ENCODE data around the gene NOTCH1.

The NOTCH1 gene

DNA sequence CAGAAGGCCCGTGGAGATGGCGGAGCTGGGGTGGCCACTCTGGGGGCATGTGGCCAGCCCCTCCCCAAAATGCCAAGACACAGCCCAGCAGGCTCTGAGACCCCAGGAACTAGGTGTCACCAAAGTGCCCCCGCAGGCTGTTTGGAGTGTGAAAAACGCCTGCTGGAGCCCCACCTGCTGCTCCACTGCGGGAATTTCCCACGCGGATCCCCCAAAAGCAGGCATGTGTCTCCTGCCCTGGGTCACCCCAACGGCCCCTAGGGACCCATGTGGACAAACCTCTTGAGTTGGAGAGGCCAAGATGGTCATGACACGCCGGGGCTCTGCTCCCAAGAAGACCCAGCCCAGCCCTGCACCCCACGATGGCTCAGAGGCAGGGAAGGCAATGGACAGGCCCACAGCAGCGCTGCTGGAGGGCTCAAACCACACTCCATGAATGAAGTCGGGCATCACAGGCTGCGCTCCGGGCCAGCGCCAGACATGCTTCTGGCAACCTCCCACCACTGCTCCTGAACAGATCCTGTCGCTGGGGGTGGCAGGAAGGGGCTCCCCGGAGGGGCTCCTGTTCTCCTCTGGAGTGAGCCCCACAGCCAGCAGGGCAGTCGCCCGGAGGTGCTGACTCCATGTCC, 15.3 kb downstream of the NOTCH1 start:
- DNase-seq = peak in 1 of 2 experiments; percentile 24

GRCh38 chr9:136529516-136530460, 16.1 kb downstream of the NOTCH1 start:
- peak; percentile 88 to 92 for DNase-seq

GRCh38 chr9:136528716-136529341, 17.0 kb downstream of the NOTCH1 start:
- no peak for DNase-seq

DNA sequence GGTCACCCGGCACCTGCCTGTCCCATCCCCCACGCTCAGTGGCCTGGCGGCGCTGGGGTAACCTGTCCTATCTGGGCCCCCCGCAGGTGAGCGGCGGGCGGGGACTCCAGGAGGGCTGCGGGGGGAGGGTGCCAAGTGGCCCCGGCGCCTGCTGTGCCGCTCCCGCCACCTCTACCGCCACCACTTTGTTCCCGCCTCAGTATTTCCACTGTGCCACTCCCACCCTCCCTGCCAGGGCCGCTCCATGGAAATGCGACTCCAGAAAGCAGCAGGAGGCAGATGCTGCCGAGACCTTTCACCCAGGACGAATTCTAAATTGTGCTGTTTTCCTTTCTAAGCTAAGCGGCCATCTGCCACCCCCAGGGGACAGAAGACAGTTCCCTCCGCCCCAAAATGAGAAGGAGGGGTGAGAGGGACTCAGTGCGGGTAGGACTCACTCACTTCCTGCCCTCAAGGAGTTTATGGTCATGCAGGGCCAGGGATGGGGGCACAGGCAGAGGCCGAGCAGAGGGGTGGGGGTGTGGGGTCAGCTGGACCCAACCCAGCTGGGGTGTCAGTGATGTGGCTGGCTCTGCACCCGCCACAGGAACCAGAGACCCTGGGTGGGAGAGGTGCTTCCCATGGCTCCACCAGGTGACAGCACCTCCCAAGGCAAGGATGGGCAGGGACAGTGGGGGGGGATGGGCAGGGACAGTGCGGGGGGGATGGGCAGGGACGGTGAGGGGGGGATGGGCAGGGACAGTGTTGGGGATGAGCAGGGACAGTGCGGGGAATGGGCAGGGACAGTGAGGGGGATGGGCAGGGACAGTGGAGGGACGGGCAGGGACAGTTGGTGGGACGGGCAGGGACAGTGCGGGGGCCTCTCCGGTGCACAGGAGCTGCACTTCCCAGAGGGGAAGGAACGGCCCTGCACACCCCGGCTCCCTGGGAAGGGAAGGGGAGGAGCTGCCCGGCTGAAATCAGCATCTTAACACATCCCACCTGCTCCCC, 17.8 kb downstream of the NOTCH1 start:
- DNase-seq = peak in 1 of 2 experiments; percentile 22

DNA sequence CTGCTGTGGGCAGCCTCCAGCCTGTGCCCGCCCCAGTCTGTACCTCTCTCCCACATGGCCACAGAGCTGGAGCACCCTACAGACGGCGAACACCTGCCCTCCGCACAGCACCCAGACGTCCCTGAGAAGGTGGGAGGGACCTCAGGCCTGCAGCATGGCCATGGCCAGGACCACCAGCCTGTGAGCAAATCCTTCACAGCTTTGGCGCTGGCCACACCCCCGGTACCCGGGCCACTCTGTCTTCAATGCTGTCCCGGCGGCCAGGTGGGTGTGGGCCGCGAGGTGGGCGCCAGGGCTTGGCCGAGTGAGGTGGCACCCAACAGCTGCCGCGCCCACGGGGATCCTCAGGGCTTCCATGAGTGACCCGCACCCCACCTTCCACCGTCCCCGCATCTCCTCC, 18.7 kb downstream of the NOTCH1 start:
- no peak for DNase-seq

- DNase-seq = no peak
These were observed 19.2 kb downstream of the NOTCH1 start for GRCh38 chr9:136526625-136527066.

DNA sequence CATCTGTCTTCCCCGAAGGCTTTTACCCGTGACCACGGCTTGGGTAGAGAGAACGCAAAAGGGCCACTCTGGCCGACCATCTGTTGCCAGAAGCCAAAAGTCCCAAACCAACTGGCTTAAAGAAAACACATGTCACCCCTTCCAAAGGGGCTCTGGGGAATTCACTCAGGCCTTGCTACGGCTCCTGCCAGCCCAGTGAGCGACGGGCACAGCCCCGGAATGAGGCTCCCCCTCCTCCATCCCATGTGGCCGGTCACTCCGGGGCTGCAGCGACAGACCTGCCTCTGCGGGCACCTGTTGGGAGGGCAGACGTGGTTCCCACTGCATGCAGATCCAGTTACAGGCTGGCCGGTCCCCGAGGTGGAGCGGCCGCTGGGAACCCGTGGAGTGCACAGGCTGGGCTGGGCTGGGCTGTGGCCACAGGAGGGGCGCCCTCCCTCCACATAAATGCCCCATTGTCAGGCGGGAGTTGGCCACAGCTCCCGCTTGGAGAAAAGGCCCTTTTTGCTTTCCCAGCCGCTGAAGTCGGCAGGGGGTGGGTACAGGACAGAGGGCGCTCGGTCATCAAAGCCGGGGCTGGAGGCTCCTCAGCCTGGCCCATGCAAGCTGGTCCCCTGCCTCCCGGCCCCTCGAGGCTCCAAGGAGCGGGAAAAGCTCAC, 19.9 kb downstream of the NOTCH1 start:
- DNase-seq = no peak

GRCh38 chr9:136525207-136525606, 20.6 kb downstream of the NOTCH1 start:
- DNase-seq = no peak

GRCh38 chr9:136522314-136523237, 23.3 kb downstream of the NOTCH1 start:
- DNase-seq = peak; percentile 14 to 22

DNA sequence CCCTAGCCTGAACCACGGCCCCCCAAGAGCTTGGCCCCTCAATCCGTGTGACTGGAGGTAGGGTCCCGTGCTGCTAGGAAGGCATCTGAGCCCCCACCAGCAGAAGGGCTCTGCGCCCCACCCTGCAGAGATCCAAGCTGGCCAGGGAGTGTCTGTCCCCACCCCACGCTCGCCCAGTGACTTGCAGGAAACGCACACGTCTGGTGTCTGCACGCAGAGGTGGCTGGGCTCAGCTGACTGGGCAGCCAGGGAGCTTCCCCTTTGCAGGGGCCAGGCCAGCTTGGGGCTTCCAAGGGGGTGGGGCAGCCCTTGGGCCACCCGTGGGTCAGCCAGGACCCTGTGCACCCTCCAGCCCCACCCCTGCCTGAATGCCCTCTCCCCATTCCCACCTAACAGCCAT, 24.3 kb downstream of the NOTCH1 start:
- no peak for DNase-seq

DNA sequence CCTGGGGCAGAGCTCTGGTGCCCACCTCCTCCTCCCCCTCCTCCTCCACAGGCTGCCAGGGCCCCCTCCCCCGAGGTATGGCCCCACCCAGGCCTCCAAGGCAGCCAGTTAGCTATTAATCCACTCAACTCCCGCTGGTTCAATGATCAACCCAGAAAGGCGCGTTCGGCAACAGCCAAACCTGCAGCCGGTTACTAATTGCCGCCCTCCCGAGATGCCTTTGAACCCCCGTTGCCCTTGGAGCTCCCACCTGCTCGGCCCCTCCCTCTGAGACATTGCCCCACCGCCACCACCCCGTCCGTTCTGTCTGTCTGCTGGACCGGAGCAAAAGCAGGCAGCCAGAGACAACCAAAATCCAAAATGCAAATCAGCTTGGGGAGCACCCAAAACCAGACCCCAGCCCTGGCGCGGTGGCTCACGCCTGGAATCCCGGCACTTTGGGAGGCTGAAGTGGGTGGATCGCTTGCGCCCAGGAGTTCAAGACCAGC, 25.8 kb downstream of the NOTCH1 start:
- no peak for DNase-seq

GRCh38 chr9:136519263-136520052, 26.4 kb downstream of the NOTCH1 start:
- DNase-seq = no peak

- no peak for DNase-seq
These were observed 27.2 kb downstream of the NOTCH1 start for GRCh38 chr9:136518623-136519022.

- no peak for DNase-seq
These were observed 27.9 kb downstream of the NOTCH1 start for GRCh38 chr9:136517950-136518349.

DNA sequence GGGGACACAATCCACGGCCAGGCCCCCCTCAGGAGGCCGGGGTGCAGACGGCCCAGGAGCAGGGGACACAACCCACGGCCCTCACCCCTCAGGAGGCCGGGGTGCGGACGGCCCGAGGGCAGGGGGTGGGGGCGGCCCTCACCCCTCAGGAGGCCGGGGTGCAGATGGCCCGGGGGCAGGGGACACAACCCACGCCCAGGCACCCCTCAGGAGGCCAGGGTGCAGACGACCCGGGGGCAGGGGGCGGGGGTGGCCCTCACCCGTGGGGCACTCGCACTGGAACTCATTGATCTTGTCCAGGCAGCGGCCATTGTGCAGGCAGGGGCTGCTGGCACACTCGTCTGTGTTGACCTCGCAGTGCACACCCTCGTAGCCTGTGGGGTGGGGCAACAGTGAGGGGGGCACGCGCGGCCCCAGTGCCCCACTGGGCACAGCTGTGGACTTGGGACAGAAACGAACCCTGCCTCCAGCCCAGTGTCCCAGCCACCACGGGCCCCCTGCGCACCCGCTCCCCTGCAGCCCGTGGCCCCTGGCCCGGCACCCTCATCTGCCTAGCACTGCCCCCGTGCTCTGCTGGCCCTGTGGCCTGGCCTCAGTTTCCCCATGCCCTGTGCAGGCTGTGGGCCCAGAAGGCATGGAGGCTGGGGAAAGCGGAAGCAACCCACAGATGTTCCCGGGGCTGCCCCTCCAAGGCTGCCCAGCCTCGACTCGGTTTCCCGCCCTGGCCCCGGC, 28.7 kb downstream of the NOTCH1 start:
- DNase-seq = no peak

GRCh38 chr9:136516191-136516654, 29.6 kb downstream of the NOTCH1 start:
- no peak for DNase-seq

GRCh38 chr9:136515276-136515675, 30.6 kb downstream of the NOTCH1 start:
- DNase-seq = no peak

GRCh38 chr9:136514022-136514714, 31.7 kb downstream of the NOTCH1 start:
- DNase-seq = no peak
